Lower leg skin (tissue), 4 donors: ENCODE measurements around the gene C9orf72. TPM values are rescaled to one million over a fixed set of nuclear protein-coding genes. Genes with fewer than 3 reads are reported as not detected.

ENCODE experiments used
- DNase-seq, 2 donors: peaks; one replicate each; pipeline ENCODE4 v3.0.0-alpha.2; 2019; ENCODE audit warnings: low spot score in 2 of 2
- H3K4me3 ChIP-seq: fragments of 200-600 bp; sonication (generic); 2 replicates; pipeline ENCODE4 v1.5.1; 2017; ENCODE audit warnings: mild to moderate bottlenecking, low read depth; ENCODE audit not compliant: poor library complexity, severe bottlenecking
- CTCF ChIP-seq, 3 donors: fragments of 450-650 bp; IDR thresholded peaks; one replicate each; pipeline ENCODE4 v1.5.1; 2016; ENCODE audit warnings: antibody characterized with exemption in 3 of 3, mild to moderate bottlenecking in 3 of 3, moderate library complexity in 2 of 3
- POLR2A ChIP-seq, 2 donors: fragments of 450-650 bp; IDR thresholded peaks; one replicate each; pipeline ENCODE4 v1.6.1; 2016 to 2017; ENCODE audit warnings: antibody characterized with exemption in 2 of 2, mild to moderate bottlenecking in 1 of 2, moderate library complexity in 1 of 2
- WGBS, 2 donors: methylation state at CpG; one replicate each; pipeline ENCODE4 v1.1.5; 2018; 5-methylcytosine and 5-hydroxymethylcytosine counted together
- intact Hi-C: fragments of 100-400 bp; cut with DNase I; formaldehyde crosslinking; loops from one replicate; pipeline ENCODE4 v1.15.0; 2023; ENCODE audit warnings: low total_unique reads
- total RNA-seq, 4 donors: library from RNA; depleted of rRNA; stranded (reverse); fragments of >200 nt; gene quantifications; one replicate each; pipeline ENCODE4 v1.1.0, GENCODE V29; 2016

C9orf72 gene
- total RNA-seq, 4 donors from 2014 or later, result 10.3 to 16.6 (median 12.5) TPM

GRCh38 chr9:27537027-27537435, 36.2 kb downstream of the C9orf72 start:
- intact Hi-C loops, result no loop called here
- H3K4me3 ChIP-seq, result no peak overlapping the region
- TF ChIP-seq CTCF (IDR thresholded peaks at IDR 0.05) (no peak), POLR2A (IDR thresholded peaks at IDR 0.05) (no peak)
- 86 to 88% methylated on average over 7 of the region's 7 CpGs for WGBS, 2 donors
- no peak for DNase-seq

GRCh38 chr9:27536168-27536567, 37.1 kb downstream of the C9orf72 start:
- TF ChIP-seq CTCF (IDR thresholded peaks at IDR 0.05), result no peak
- TF ChIP-seq POLR2A (IDR thresholded peaks at IDR 0.05), result no peak
- intact Hi-C loops, result no loop called here
- WGBS, 2 donors, result 88 to 91% methylated on average over 3 of the region's 3 CpGs
- no peak overlapping the region for H3K4me3 ChIP-seq
- no peak for DNase-seq

GRCh38 chr9:27535701-27536118, 37.6 kb downstream of the C9orf72 start:
- no peak for TF ChIP-seq CTCF (IDR thresholded peaks at IDR 0.05)
- no peak for TF ChIP-seq POLR2A (IDR thresholded peaks at IDR 0.05)
- DNase-seq, result no peak
- no peak overlapping the region for H3K4me3 ChIP-seq
- 60 to 73% methylated on average over 3 of the region's 3 CpGs for WGBS, 2 donors
- intact Hi-C loops, result no loop called here

- intact Hi-C loops, result no loop called here
- 80 to 87% methylated on average over 3 of the region's 3 CpGs for WGBS, 2 donors
- TF ChIP-seq POLR2A (IDR thresholded peaks at IDR 0.05) (no peak), CTCF (IDR thresholded peaks at IDR 0.05) (no peak)
- no peak for DNase-seq
- H3K4me3 ChIP-seq, result no peak overlapping the region
Observed at GRCh38 chr9:27534658-27535209, 38.5 kb downstream of the C9orf72 start.

- WGBS, 2 donors, result 46 to 57% methylated on average over 4 of the region's 4 CpGs
- no peak for DNase-seq
- intact Hi-C loops, result no loop called here
Observed at GRCh38 chr9:27534131-27534530, 39.1 kb downstream of the C9orf72 start.

More at GRCh38 chr9:27534131-27534530, 39.1 kb downstream of the C9orf72 start:
- TF ChIP-seq CTCF (IDR thresholded peaks at IDR 0.05) (no peak), POLR2A (IDR thresholded peaks at IDR 0.05) (no peak)
- H3K4me3 ChIP-seq, result no peak overlapping the region
